LNCaP clone FGC (cell line): ENCODE data around the gene ADAMTSL3.

Experiments
- DNase-seq: peaks from one replicate; pipeline ENCODE4 v3.0.0-alpha.2; 2011; ENCODE audit warnings: low read depth
- H3K4me3 ChIP-seq: 2 replicates; pipeline ENCODE4 v1.5.1; 2011; ENCODE audit warnings: mild to moderate bottlenecking, low read depth, low read length, control low read depth
- TF ChIP-seq, protein P1 (sequence below): IDR thresholded peaks from 2 replicates; pipeline ENCODE4 v1.5.1; 2012; ENCODE audit warnings: mild to moderate bottlenecking; ENCODE audit not compliant: control insufficient read depth, insufficient read depth; ENCODE audit errors: extremely low read depth

The ADAMTSL3 gene

DNA sequence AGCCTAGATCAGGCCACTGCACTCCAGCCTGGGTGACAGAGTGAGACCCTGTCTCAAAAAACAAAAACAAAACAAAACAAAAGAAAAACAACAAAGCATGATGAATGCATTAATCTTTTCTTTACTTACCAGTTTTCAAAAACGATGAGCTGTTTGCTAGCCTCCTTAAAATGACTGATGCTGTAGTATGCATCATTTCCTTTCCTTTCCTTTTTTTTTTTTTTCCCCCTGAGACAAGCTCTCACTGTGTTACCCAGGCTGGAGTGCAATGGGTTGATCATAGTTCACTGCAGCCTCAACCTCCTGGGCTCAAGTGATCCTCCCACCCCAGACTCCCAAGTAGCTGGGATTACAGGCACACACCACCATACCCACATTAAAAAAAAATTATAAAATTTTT, 202.0 kb downstream of the ADAMTSL3 start:
- TF ChIP-seq, protein P1, sequence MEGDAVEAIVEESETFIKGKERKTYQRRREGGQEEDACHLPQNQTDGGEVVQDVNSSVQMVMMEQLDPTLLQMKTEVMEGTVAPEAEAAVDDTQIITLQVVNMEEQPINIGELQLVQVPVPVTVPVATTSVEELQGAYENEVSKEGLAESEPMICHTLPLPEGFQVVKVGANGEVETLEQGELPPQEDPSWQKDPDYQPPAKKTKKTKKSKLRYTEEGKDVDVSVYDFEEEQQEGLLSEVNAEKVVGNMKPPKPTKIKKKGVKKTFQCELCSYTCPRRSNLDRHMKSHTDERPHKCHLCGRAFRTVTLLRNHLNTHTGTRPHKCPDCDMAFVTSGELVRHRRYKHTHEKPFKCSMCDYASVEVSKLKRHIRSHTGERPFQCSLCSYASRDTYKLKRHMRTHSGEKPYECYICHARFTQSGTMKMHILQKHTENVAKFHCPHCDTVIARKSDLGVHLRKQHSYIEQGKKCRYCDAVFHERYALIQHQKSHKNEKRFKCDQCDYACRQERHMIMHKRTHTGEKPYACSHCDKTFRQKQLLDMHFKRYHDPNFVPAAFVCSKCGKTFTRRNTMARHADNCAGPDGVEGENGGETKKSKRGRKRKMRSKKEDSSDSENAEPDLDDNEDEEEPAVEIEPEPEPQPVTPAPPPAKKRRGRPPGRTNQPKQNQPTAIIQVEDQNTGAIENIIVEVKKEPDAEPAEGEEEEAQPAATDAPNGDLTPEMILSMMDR: no peak
- no peak for DNase-seq
- no peak overlapping the region for H3K4me3 ChIP-seq

- TF ChIP-seq, protein P1: no peak
- no peak overlapping the region for H3K4me3 ChIP-seq
- no peak for DNase-seq
These were observed 205.0 kb downstream of the ADAMTSL3 start for GRCh38 chr15:83858820-83859505.

GRCh38 chr15:83866692-83867091, 212.8 kb downstream of the ADAMTSL3 start:
- TF ChIP-seq, protein P1: no peak
- no peak for DNase-seq

GRCh38 chr15:83869341-83869740, 215.4 kb downstream of the ADAMTSL3 start:
- no peak overlapping the region for H3K4me3 ChIP-seq
- TF ChIP-seq, protein P1: no peak
- no peak for DNase-seq

More at GRCh38 chr15:83866692-83867091, 212.8 kb downstream of the ADAMTSL3 start:
- H3K4me3 ChIP-seq: no peak overlapping the region

DNA sequence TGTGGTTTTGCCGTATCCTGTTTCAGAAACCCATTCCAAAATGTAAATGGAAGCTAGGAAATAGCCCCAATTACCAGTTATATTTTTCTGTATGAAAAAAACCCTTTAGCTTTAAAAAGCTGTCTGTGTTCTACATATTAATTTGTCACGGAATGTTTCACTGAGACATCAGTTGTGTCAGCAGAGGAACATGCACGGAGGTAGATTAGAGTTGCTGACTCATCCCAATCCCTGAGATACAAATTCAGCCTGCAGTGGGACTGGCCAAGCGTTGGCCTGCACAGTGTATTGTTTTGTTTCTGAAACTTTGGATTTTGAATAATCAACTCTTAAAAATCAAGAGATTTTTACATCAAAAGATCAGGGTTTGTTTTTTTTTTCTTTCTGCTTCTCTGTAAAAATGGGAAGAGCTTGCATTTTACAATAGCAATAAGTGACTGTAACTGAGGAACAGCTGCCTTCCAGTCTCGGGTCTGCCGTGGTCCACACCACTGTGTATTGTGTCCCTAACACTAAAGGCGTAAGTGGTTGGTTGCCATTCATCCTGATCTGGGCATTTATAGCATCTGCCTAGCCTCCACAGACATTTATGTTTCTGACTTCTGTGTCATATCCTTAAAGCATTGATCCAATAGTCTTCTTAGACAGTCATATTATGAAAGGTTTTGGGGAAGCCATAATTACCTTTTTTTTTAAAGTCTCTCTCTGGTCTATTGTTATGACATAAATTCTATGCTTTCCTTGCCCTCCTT, 218.1 kb downstream of the ADAMTSL3 start:
- no peak overlapping the region for H3K4me3 ChIP-seq
- TF ChIP-seq, protein P1: no peak
- DNase-seq: no peak

DNA sequence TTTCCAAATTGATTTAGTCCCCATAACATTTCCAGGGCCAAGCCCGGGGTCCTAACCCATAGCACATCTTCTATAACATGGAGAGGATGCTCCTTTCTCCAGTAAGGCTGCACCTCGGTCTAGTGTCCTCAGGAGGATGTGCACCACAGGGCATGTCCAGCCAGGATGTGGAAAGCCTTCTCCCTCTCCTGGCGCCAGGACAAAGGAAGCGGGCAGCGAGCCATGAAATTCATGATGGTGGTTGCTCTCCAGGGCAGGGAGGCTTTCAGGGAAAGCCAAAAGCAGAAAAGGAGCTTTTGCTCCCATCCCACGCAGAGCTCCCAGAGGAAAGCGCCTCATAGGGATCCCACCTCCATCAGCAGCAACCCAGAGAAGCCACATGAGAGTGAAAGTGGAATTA, 220.0 kb downstream of the ADAMTSL3 start:
- no peak overlapping the region for H3K4me3 ChIP-seq
- DNase-seq: no peak
- TF ChIP-seq, protein P1: no peak
